T-helper 1 cell treated with Interleukin-12 subunit alpha and Interleukin-12 subunit beta and Interleukin-4 antibody, amounts not matched to agents 30 μg/mL and 1 μg/mL, for 36 hours (primary cell): ENCODE measurements around the gene PHF21B.

ENCODE experiments used
- H3K27ac Mint-ChIP-seq: one replicate; pipeline ENCODE4 v1.8.0; 2021; ENCODE audit warnings: mild to moderate bottlenecking, mixed read lengths
- H3K27me3 Mint-ChIP-seq: one replicate; pipeline ENCODE4 v1.8.0; 2021; ENCODE audit warnings: low read depth, mixed read lengths
- H3K36me3 Mint-ChIP-seq: one replicate; pipeline ENCODE4 v1.8.0; 2021; ENCODE audit warnings: low read depth, mixed read lengths
- H3K4me1 Mint-ChIP-seq: one replicate; pipeline ENCODE4 v1.8.0; 2021; ENCODE audit warnings: low read depth, mixed read lengths
- H3K4me3 Mint-ChIP-seq: one replicate; pipeline ENCODE4 v1.8.0; 2021; ENCODE audit warnings: mild to moderate bottlenecking, moderate library complexity, mixed read lengths
- H3K9me3 Mint-ChIP-seq: one replicate; pipeline ENCODE4 v1.8.0; 2021; ENCODE audit warnings: mixed read lengths

The PHF21B gene

DNA sequence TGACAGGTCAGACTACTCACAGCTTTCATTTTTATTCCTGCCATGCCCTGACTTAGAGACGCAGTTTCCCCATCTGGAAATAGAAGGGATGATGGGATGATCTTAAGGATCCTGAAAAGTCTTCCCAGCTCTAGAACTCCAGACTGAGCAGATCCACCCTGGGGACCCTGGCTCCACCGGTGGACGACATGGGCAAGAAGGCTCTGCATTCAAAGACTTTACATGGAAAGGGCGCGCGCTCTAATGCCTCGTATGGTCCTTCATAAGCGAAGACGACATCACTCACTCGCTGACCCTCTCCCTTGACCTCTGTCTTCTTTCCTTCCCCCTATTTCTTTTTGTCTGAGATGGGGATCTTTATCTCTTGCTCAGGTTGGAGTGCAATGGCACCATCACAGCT is 24.4 kb upstream of the PHF21B start:
- Mint-ChIP-seq H3K4me3 (no peak overlapping the region), H3K4me1 (no peaks in the 10 kb centered on the region), H3K27ac (no peak overlapping the region), H3K27me3 (peaks cover 4% of the 10 kb centered on the region), H3K36me3 (no peaks in the 10 kb centered on the region), H3K9me3 (peaks cover 14% of the 10 kb centered on the region)

DNA sequence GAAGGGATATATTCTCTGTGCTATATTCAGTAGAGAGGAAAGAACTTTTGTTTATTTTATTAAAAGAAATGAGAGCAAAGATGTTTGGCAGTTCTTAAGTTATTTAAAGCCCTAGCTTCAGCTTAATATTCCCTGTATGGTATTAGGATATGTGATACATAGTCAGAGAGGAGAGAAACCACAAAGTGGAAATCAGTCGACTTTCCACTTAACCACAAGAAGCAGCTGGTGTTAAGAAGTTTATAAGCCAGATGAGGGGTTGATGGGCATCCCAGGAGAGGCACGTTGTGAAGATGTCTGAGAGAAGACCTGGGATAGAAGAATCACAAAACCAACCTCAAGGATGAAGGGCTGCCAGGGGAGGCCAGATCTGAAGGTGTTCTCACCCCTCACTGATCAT is 23.3 kb upstream of the PHF21B start:
- Mint-ChIP-seq H3K9me3 (peaks cover 10% of the 10 kb centered on the region), H3K27me3 (peaks cover 4% of the 10 kb centered on the region), H3K4me3 (no peak overlapping the region), H3K27ac (no peak overlapping the region), H3K4me1 (no peaks in the 10 kb centered on the region), H3K36me3 (no peaks in the 10 kb centered on the region)

DNA sequence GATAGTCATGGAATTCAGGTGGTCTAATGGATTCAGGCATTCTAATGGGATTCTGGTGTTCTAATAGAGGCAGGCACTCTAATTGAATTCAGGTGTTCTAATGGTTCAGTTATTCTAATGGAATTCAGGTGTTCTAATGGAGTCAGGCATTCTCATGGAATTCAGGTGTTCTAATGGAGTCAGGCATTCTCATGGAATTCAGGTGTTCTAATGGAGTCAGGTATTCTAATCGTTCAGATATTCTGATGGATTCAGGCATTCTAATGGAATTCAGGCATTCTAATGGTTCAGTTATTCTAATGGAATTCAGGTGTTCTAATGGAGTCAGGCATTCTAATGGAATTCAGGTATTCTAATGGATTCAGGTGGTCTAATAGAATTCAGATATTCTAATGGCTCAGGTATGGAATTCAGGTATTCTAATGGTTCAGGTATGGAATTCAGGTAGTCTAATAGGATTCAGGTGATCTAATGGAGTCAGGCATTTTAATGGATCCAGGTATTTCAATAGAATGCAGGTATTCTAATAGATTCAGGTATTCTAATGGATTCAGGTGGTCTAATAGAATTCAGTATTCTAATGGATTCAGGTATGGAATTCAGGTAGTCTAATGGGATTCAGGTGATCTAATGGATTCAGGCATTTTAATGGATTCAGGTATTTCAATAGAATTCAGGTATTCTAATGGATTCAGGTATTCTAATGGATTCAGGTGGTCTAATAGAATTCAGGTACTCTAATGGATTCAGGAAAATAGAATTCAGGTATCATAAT is 22.0 kb upstream of the PHF21B start:
- H3K27me3 Mint-ChIP-seq = peaks cover 4% of the 10 kb centered on the region
- no peaks in the 10 kb centered on the region for H3K36me3 Mint-ChIP-seq
- no peak overlapping the region for H3K27ac Mint-ChIP-seq
- no peaks in the 10 kb centered on the region for H3K4me1 Mint-ChIP-seq
- H3K9me3 Mint-ChIP-seq = no peaks in the 10 kb centered on the region
- H3K4me3 Mint-ChIP-seq = no peak overlapping the region

DNA sequence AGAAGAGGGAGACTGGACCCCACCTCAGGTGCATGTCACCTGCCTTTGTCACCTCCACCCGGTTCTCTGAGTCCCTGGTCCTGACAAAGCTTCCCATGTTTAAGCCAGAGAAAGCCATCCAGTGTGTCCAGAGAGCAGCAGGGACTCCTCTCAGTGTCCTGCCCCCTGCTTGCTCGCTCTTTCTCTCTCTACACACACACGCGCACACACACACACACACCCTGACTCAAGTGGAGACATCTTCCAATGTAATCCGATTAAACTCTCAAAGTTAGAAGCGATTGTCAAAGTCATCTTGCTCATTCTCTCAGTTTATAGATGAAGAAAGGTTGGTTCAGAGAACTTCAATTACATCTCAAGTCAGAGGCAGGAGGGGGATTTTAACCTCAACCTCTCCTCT is 19.7 kb upstream of the PHF21B start:
- H3K9me3 Mint-ChIP-seq = no peaks in the 10 kb centered on the region
- H3K36me3 Mint-ChIP-seq = no peaks in the 10 kb centered on the region
- no peaks in the 10 kb centered on the region for H3K4me1 Mint-ChIP-seq
- H3K27me3 Mint-ChIP-seq = peaks cover 4% of the 10 kb centered on the region
- H3K4me3 Mint-ChIP-seq = no peak overlapping the region
- H3K27ac Mint-ChIP-seq = no peak overlapping the region

DNA sequence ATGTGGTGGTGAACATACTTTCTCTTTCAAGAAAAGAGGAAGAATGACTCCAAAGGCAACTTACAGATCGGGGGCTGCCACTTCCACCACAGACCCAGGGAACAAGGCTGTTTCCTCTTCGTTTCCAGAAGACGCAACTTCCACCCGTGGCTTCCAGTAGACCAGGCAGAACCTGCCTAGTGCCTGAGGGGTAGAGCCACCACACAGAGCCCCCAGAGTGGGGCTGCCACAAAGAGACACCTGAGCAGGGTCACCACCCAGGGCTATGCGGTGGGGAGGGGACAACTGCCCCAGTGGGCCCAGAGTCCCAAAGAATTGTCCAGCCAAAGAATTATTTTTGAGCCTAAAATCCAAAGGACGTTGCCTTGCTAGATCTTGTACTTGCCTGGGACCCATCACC is 16.7 kb upstream of the PHF21B start:
- Mint-ChIP-seq H3K27ac (no peak overlapping the region), H3K27me3 (peaks cover 5% of the 10 kb centered on the region), H3K9me3 (no peaks in the 10 kb centered on the region), H3K4me1 (no peaks in the 10 kb centered on the region), H3K4me3 (no peak overlapping the region), H3K36me3 (no peaks in the 10 kb centered on the region)

DNA sequence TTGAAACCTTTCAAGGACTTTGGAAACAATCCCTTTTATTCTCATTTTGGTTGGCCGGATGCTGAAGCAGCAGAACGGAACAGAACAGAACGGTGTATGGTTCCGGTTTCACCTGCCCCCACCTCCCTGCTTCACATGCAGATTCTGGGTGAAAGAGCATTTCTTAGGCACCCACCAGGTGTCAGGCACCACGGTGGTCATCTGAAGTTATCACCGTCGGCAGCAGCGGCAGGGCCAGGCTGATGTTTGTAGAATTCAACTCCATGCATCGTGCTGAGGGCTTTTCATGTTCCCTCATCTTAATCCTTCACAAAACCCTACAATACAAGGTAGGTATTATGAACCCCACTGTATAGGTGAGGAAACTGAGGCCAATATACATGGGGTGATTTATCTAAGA is 13.6 kb upstream of the PHF21B start:
- Mint-ChIP-seq H3K4me3 (no peak overlapping the region), H3K36me3 (no peaks in the 10 kb centered on the region), H3K9me3 (no peaks in the 10 kb centered on the region), H3K27ac (no peak overlapping the region), H3K27me3 (peaks cover 9% of the 10 kb centered on the region), H3K4me1 (no peaks in the 10 kb centered on the region)

DNA sequence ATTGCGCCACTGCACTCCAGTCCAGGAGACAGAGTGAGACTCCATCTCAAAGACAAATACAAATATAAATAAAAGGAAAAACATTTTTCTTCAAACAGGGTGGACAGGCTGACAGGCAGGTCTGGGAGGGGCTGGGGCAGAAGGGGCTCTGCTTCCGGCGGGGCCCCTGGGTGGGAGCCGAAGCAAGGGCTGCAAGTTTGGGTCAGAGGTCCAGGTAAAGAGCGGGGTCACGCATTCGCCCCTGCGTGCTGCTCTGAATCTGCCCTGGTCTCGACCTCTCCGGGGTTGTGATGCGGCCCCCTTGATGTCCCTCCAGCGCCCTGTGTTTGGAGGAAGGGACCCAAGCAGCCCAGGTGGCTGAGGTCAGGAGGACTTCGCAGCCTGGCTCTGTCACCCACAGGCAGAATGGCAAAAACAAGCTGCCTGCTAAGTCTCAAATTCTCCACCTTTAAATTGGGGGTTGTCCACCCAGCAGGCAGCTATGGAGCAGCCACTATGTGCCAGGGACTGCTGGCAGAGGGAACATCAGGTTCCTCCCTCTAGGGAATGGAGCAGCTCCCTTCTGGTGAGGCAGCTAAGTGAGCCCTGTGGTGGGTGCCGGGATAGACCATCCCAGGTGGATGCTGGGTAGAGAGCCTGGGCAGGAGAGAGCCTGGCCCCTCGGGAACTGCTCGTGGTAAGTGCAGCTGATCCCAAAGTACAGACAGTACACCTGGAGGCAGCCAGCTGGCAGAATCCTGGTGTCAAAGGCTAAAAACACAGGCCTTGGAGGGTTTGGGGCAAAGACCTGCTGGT is 10.3 kb upstream of the PHF21B start:
- Mint-ChIP-seq H3K9me3 (no peaks in the 10 kb centered on the region), H3K4me1 (no peaks in the 10 kb centered on the region), H3K4me3 (no peak overlapping the region), H3K27ac (no peak overlapping the region), H3K36me3 (no peaks in the 10 kb centered on the region), H3K27me3 (peaks cover 16% of the 10 kb centered on the region)

DNA sequence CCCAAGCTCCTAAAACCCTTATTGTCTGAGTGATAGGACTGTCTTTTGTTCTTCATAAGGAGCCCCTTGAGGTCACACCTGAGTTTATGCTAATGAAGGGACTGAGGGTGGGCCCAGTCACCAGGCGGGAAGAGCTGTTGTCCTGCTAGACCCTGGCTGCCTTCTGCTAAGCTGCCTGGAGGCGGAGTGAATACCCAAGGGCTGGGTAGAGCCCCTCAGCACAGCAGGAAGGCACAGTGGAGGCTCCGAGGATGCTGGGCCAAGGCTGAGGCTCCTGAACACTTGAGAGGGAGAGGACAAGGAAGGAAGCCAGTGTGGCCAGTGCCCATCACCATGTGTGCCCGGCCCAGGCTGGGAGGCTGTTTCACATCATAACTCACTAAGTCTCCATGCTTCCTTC is 4.8 kb upstream of the PHF21B start:
- peaks cover 2% of the 10 kb centered on the region for H3K36me3 Mint-ChIP-seq
- H3K4me1 Mint-ChIP-seq = peaks cover 8% of the 10 kb centered on the region
- no peak overlapping the region for H3K4me3 Mint-ChIP-seq
- H3K27me3 Mint-ChIP-seq = peaks cover 41% of the 10 kb centered on the region
- H3K9me3 Mint-ChIP-seq = no peaks in the 10 kb centered on the region
- H3K27ac Mint-ChIP-seq = no peak overlapping the region

DNA sequence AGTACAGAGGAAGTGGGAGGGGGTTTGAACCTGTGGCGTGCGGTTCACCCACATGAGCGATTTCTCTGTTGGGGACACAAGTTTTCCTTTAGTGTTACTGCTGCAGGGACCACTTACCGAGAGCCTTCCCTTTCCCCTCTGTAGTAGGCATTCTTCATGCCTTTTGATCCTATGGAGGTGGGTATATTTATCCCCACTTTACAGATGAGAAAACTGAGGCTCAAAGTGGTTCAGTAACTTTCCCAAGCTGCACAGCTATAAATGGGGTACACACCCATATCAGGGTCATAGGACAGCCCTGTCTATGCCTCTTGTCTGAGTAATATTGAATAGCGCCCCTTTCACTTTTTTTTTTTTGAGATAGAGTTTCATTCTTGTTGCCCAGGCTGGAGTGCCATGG is 3.3 kb upstream of the PHF21B start:
- no peak overlapping the region for H3K4me3 Mint-ChIP-seq
- peaks cover 2% of the 10 kb centered on the region for H3K36me3 Mint-ChIP-seq
- H3K4me1 Mint-ChIP-seq = peaks cover 8% of the 10 kb centered on the region
- H3K27ac Mint-ChIP-seq = no peak overlapping the region
- H3K27me3 Mint-ChIP-seq = peaks cover 37% of the 10 kb centered on the region
- no peaks in the 10 kb centered on the region for H3K9me3 Mint-ChIP-seq

DNA sequence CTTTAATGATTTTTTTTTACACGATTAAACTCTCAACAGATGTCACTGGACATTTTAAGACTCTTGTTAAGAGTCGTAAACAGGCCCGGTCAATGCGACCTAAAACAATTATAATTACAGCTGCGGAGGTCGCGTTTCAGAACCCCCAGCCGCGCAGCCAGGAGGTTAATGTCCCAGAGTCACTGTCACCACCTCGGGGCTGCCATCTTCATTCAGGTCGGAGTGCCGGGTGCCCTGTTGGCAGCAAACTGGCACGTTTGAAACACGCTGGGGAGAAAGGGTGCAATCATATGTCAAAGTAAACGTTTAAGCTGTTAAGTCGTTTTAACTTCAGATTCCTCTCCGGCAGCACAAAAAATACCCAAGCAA is 711 bp upstream of the PHF21B start:
- Mint-ChIP-seq H3K4me1 (peaks cover 11% of the 10 kb centered on the region), H3K27ac (peak overlapping the region; percentile 76), H3K36me3 (peaks cover 2% of the 10 kb centered on the region), H3K9me3 (no peaks in the 10 kb centered on the region), H3K4me3 (peak overlapping the region; percentile 89), H3K27me3 (peaks cover 43% of the 10 kb centered on the region)

DNA sequence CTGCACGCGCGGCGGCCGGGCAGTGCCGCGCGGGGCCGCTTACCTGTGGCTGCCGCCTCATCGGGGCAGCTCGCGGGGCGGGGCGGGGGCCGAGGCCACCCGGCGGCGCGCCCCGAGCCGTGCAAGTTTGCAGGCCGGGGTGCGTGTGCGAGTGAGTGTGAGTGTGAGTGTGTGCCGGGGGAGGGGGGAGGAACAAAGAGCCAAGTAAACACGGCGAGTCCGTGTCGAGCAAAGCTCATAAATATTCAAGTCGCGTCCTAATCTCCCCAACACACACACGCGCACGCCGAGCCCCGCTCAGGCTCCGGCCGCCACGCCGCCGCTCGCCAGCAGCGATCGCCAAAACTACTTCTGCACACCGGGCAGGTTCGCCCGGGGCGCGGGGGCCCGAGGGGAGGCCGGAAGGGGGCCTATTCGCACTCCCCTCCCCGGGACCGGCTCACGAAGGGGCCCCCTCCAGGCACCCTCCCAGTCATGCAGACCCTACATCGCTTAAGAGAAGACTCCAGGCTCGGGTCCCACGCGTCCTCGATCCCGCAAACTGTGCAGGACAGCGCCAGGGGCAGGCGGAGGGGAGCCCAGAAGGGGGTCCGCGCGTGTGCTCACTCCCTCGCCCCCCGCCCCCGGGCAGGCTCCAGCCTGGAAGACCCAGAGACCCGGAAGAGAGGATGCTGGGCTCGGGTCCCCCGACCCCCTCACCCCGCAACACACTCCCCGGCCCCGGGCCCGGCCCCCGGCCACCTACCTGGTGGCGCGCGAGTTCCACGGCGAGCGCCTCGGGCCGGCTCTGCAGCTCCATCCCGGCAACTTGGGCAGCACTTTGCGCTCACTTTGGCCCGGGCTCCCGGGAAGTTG is 827 bp downstream of the PHF21B start:
- Mint-ChIP-seq H3K4me1 (peaks cover 11% of the 10 kb centered on the region), H3K27me3 (peaks cover 58% of the 10 kb centered on the region), H3K9me3 (no peaks in the 10 kb centered on the region), H3K27ac (no peak overlapping the region), H3K4me3 (no peak overlapping the region), H3K36me3 (peaks cover 2% of the 10 kb centered on the region)

DNA sequence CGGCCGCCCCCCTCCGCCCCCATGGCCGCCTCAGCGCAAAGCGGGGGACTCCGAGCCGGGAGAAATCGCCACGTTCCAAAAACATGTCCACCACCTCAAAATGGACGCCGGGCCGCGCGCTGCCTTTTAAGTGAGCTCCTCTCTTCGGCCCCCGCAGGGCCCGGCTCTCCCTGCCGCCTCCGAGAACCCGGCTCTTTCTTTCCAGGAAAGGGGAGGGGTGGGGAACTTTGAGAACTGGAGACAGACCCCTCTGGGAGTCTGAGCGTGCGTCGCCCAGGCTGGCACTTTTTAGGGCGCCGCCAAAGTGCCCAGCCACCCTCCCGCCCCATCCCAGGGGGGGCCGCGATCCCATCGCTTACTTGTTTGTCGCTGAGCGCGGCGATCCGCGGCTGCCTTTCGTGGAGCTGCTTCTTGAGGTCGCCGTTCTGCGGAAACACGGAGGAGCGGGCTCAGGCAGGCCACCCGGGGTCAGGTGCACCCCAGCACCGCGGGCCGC is 1.6 kb downstream of the PHF21B start:
- Mint-ChIP-seq H3K4me3 (no peak overlapping the region), H3K36me3 (peaks cover 2% of the 10 kb centered on the region), H3K4me1 (peaks cover 11% of the 10 kb centered on the region), H3K27me3 (peaks cover 64% of the 10 kb centered on the region), H3K27ac (no peak overlapping the region), H3K9me3 (no peaks in the 10 kb centered on the region)

DNA sequence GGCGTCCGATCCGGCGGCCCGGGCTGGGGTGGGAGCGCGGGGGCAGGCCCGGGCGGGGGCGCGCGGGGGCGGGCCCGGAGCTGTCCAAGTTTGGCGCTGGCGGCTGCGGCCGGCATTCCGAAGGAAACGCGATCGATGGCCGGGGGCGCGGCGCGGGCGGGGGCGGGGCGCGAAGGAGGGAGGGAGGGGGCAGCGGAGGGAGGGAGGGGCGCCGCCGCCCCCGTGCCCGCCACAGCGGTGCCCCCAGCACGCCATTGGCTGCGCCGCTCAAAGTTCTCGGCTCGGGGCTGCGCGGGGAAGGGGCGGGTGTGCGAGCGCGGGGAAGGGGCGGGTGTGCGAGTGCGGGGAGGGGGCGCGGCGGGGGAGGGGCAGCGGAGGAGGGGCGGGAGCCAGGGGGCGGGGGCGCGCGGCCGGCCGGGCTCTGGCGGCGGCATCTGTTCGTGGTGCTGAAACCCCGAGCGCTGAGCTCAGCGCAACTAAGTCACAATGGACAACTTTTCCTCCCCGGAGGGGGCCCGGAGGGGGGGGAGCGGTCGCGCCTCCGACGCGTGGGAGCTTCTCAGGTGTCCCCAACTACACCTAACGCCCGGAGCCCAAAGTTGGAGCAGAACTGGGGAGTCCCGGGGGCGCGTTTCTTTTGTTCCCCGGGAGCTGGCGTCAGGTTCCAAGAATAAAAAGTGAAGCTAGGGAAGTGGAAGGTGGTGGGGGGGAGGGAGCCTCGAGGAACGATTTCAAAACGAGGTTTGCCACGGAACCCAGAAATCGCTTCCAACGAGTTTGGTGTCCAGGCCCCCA is 2.2 kb downstream of the PHF21B start:
- H3K36me3 Mint-ChIP-seq = peaks cover 2% of the 10 kb centered on the region
- H3K4me1 Mint-ChIP-seq = peaks cover 11% of the 10 kb centered on the region
- no peak overlapping the region for H3K27ac Mint-ChIP-seq
- H3K27me3 Mint-ChIP-seq = peaks cover 59% of the 10 kb centered on the region
- H3K9me3 Mint-ChIP-seq = no peaks in the 10 kb centered on the region
- no peak overlapping the region for H3K4me3 Mint-ChIP-seq

DNA sequence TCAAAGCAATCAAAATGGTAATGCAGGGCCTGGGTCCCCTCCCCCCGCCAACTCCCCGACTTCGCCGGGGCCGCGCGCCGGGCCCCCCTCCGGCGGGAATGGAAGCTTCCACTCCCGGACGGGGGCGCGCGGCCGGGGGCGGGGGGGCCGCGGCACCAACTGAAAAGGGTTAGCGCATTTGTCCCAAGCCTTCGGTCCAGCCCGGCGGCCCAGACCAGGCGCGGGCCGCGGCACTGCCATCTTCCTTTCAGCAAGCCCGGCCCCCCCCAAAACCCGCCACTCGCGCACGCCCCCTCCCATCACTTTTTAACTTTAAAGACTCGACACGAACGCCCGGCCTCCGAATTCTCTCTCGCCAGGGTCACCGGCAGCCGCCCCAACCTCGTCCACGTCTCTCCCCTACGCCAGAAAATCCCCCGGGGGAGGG is 2.8 kb downstream of the PHF21B start:
- Mint-ChIP-seq H3K36me3 (peaks cover 2% of the 10 kb centered on the region), H3K9me3 (no peaks in the 10 kb centered on the region), H3K27ac (no peak overlapping the region), H3K27me3 (peaks cover 53% of the 10 kb centered on the region), H3K4me3 (no peak overlapping the region), H3K4me1 (peaks cover 11% of the 10 kb centered on the region)
